NCI-H128 (cell line): ENCODE results near the gene GSTM3.
"Not testable (repeated sequence)": the region's sequence is repeated elsewhere in the genome, so short reads cannot be mapped to it uniquely, and the experiment has no call there.

Experiments
- DNase-seq: peaks from one replicate; lab custom pipeline; 2025; ENCODE audit not compliant: unreplicated experiment; lab: John Stamatoyannopoulos, UW

Gene GSTM3

DNA sequence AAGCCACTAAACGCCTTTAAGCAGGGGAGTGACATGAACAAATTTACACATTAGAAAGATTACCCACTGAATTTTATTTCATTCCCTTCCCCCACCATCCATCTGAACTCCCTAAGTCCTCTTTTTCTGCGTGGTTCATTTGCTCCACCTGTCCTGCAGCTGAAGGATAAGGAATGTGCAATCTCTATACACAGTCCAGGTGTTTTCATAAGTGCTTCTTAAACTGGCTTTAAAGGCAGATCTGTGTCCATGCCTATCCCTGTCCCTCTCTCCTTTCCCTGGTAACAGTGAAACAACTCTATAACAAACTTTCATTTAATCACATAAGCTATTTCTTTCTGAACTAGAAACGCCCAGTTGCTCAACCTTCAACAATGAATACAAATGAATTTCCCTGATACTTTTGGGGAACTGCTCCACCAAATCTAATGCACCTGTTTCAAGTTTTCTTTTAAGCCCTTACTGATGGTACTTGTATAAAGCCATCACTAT, 8.4 kb downstream of the GSTM3 start:
- DNase-seq: no peak

DNA sequence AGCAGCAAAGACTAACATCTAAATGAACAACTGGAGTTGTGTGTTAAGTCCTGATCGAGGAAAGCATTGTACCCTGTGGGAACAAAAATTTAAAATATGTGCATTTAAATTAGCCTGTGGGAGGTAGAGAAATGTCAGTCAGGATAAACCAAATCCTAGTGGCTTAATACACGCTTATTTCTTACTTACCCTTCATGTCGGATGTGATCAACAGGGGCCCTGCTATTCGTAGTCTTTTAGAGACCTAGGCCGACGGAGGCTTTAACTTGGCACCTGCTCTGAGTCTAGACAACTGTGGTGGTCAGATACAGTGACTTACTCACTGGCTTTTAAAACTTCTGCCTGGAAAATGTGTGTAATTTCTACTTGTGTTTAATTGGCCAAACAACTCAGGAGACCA, 10.2 kb downstream of the GSTM3 start:
- DNase-seq: no peak

- DNase-seq: no peak
Measured at GRCh38 chr1:109728870-109729269, 12.0 kb downstream of the GSTM3 start.

GRCh38 chr1:109726728-109727373, 14.0 kb downstream of the GSTM3 start:
- DNase-seq: no peak

- DNase-seq: no peak
Measured at GRCh38 chr1:109726007-109726406, 14.8 kb downstream of the GSTM3 start.

DNA sequence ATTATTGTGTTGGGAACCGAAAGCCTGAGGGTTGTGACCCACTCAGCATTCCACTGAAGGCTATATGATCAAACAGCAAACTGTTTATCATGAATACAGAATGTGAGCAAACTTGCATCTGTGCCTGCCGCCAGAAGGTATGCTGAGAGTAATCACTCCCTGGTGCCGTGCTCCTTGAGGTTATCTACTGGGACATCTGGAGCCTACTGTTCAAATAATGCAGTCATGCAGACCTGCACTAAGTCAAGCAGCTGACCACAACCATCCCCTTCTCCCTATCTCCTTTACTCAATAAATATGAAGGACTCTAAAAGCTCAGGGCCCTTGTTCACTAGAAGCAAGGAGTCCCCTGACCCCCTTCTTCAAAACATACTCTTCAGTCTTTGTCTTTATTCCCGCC, 15.3 kb downstream of the GSTM3 start:
- DNase-seq: no peak

- DNase-seq: no peak
Measured at GRCh38 chr1:109724933-109725332, 15.9 kb downstream of the GSTM3 start.

- DNase-seq: no peak
Measured at GRCh38 chr1:109722908-109723691, 17.7 kb downstream of the GSTM3 start.

DNA sequence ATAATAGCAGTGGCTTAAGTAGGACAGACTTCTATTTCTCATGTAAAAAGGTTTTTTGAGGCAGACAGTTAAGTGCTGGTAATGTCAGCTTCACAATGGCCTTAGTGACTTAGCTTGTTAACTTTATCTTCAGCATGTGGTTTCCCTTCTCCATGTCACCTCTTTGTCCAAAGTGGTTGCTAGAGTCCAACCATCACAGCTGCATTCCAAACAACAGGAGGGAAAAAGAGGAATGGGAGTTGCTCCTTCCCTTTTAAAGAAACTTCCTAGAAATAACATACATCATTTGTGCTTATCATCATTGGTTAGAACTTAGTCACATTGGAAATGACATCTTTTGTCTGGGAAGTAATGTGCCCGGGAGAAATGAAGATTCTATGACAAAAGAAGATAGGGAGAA, 18.9 kb downstream of the GSTM3 start:
- no peak for DNase-seq

GRCh38 chr1:109721042-109721441, 19.8 kb downstream of the GSTM3 start:
- DNase-seq: no peak

DNA sequence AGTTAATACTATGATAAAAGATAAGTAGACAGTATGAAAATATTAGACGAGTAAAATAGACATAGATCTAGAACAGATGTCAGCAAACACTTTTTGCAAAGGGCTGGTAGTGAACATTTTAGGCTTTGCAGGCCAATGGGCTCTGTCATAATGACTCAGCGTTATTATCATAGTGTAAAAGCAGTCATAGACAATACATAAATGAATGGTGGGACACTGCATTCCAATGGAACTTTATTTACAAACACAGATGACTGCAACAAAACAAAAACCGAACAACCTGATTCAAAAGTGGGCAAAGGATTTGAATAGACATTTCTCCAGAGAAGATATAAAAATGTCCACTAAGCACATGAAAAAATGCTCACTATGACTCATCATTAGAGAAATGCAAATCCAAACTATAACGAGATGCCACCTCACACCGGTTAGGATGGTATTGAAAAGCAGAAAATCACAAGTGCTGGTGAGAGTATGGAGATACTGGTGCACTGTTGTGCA, 21.5 kb downstream of the GSTM3 start:
- DNase-seq: no peak

- DNase-seq: no peak
Measured at GRCh38 chr1:109718495-109718894, 22.3 kb downstream of the GSTM3 start.

GRCh38 chr1:109717729-109718128, 23.1 kb downstream of the GSTM3 start:
- no peak for DNase-seq

DNA sequence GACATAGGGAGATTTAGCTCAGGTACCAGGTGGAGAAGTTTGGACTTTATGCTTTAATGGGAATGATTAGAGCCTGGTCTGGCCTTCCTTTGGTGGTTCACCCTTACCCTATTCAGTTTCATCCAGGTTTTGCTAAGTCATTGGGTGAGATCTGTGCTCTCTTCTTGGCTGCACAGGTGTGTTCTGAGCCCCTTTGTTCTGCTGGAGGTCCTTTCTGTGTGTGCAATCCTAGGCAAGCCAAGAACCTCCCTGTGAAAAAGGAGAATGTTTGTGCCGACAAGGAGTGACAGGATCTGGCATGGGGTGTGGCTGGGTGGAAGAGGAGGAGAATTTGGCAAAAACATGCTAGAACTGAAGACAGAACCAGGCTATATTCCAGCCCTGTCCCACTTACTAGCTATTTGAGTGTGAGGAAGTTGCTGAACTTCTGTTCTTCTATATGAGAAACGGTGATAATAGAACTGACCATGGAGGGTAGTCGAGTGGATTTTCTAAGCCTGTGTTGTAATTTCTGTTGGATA, 24.2 kb downstream of the GSTM3 start:
- no peak for DNase-seq

DNA sequence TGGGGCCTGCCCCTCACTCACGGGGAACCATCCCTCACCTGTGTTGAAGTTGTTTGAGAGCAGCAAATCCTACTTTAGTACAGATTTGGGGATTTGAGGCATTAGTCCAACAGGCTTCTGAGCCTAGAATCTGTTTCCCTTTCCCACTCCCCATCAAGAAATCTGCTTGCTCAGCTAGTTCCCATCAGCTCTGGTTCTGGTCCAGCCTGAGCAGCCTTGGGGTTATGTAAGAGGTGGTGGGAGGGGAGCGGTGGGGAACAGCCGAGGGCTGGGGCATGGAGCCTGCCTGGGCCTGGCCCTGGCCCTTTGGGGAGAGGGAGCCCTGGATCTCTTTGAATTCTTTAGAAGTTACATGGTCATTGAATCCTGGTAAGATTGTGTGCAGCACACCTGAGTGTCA, 24.7 kb downstream of the GSTM3 start:
- DNase-seq: no peak

GRCh38 chr1:109714661-109715372, 26.0 kb downstream of the GSTM3 start:
- no peak for DNase-seq

GRCh38 chr1:109713636-109714035, 27.2 kb downstream of the GSTM3 start:
- DNase-seq: no peak

DNA sequence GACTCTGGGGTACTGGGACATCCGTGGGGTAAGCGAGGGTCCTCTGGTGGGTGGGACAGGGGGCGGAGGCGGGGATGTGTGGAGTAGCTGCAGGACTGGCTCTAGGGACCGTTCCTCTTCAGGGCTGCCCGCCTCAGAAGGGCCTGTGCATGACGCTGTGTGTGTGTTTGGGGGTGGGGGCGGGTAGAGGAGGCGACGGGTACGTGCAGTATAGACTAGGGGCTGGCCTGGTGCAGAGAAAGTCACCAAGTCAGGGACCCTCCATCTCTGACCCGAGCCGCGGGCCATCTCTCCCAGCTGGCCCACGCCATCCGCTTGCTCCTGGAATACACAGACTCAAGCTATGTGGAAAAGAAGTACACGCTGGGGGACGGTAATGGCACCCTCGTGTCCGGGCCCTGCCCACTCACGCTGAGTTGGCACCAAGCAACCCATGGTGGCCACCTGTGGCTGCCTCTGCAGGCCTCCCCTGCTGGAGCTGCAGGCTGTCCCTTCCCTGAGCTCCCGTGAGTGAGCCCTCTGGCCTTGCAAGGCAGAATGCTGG, 28.4 kb downstream of the GSTM3 start:
- no peak for DNase-seq

- not testable (repeated sequence) for DNase-seq
Measured at GRCh38 chr1:109711593-109712320, 29.1 kb downstream of the GSTM3 start, which contains the start of gene GSTM5. TSS of gene GSTM5 (plus strand) at chr1:109712251. CDS start at chr1:109712313, 62 bp downstream.

GRCh38 chr1:109709822-109710221, 31.0 kb downstream of the GSTM3 start:
- not testable (repeated sequence) for DNase-seq
